Stimulated activated naive CD8-positive, alpha-beta T cell treated with anti-CD3 and anti-CD28 coated beads, Interleukin-15, Interleukin-2, amounts not matched to agents 100 ng/mL and 50 ng/mL, for 24 hours (primary cell): Measurements from ENCODE around the gene ZNF599.
A peak's percentile ranks its signal among the peaks of the same experiment; 100 is the strongest.

ENCODE experiments used
- H3K27ac Mint-ChIP-seq: one replicate; pipeline ENCODE4 v1.8.0; 2021; ENCODE audit warnings: mild to moderate bottlenecking, mixed read lengths
- H3K27me3 Mint-ChIP-seq: one replicate; pipeline ENCODE4 v1.8.0; 2021; ENCODE audit warnings: mixed read lengths
- H3K36me3 Mint-ChIP-seq: one replicate; pipeline ENCODE4 v1.8.0; 2021; ENCODE audit warnings: low read depth, mixed read lengths
- H3K4me1 Mint-ChIP-seq: one replicate; pipeline ENCODE4 v1.8.0; 2021; ENCODE audit warnings: low read depth, mixed read lengths
- H3K4me3 Mint-ChIP-seq: one replicate; pipeline ENCODE4 v1.8.0; 2021; ENCODE audit warnings: mild to moderate bottlenecking, mixed read lengths
- H3K9me3 Mint-ChIP-seq: one replicate; pipeline ENCODE4 v1.8.0; 2021; ENCODE audit warnings: mixed read lengths

Gene ZNF599

GRCh38 chr19:34774857-34775256 is 1.8 kb upstream of the ZNF599 start:
- Mint-ChIP-seq H3K9me3 (peaks cover 14% of the 10 kb centered on the region), H3K27me3 (peaks cover 10% of the 10 kb centered on the region), H3K4me1 (peaks cover 15% of the 10 kb centered on the region), H3K36me3 (peaks cover 6% of the 10 kb centered on the region), H3K27ac (no peak overlapping the region), H3K4me3 (no peak overlapping the region)

DNA sequence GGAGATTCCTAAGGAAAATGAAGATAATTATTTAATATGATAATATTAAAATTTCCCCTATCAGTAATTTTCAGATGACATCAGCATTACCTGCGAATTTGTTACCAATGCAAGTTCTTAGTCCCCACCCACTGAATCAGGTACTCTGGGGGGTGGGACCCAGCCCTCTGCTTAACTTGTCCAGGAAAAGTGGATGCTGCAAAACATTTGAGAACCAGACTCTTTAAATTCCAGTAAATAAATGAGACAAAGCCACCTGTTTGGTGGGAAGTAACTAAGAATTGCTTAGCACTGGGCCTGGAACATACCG is 495 bp upstream of the ZNF599 start:
- peaks cover 17% of the 10 kb centered on the region for H3K36me3 Mint-ChIP-seq
- peaks cover 15% of the 10 kb centered on the region for H3K4me1 Mint-ChIP-seq
- H3K27ac Mint-ChIP-seq = no peak overlapping the region
- peak overlapping the region; percentile 90 for H3K4me3 Mint-ChIP-seq
- H3K9me3 Mint-ChIP-seq = peaks cover 14% of the 10 kb centered on the region
- peaks cover 10% of the 10 kb centered on the region for H3K27me3 Mint-ChIP-seq

DNA sequence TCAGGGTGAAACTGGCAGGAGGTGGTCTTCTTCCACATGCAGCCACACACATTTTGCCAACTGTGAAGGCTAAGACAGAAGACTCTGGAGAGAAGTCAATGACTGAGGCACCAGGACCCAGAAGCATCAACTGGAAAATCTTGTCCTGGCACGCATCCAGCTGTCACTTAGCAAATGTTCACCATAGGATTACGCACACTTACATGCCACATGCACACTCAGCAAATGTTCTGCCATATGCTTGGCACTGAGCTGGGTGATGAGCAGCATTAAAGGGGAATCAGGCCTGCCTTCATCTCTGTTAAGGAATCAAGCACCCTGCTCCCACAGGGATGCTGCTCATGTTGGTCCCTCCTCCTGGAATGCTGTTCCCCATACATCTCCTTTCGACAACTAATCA is 5.1 kb downstream of the ZNF599 start:
- H3K4me3 Mint-ChIP-seq = no peak overlapping the region
- H3K36me3 Mint-ChIP-seq = peaks cover 68% of the 10 kb centered on the region
- peaks cover 11% of the 10 kb centered on the region for H3K4me1 Mint-ChIP-seq
- H3K9me3 Mint-ChIP-seq = peaks cover 23% of the 10 kb centered on the region
- H3K27ac Mint-ChIP-seq = no peak overlapping the region
- no peaks in the 10 kb centered on the region for H3K27me3 Mint-ChIP-seq

DNA sequence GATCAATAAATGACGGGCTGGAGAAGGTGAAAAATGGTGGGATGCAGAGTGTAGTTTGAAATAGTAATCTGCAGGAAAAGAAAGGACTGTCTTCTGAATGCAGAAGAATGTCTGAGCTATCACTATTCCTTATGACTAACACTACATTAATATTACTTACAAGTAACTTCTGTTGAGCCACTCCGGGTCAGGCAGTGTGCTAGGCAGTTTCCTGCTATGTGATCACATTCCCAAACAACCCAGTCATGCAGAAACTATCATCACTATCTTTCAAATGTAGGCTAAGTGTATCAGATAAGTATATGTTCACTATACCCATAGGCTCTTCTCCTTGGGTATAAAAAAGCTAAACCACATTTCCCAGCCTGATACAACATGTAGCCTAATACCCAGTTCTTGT is 6.6 kb downstream of the ZNF599 start:
- no peaks in the 10 kb centered on the region for H3K4me1 Mint-ChIP-seq
- H3K4me3 Mint-ChIP-seq = no peak overlapping the region
- no peaks in the 10 kb centered on the region for H3K27me3 Mint-ChIP-seq
- peaks cover 84% of the 10 kb centered on the region for H3K36me3 Mint-ChIP-seq
- H3K9me3 Mint-ChIP-seq = peaks cover 35% of the 10 kb centered on the region
- no peak overlapping the region for H3K27ac Mint-ChIP-seq

GRCh38 chr19:34759218-34759917 is 13.6 kb downstream of the ZNF599 start:
- H3K27ac Mint-ChIP-seq = no peak overlapping the region
- H3K4me1 Mint-ChIP-seq = no peaks in the 10 kb centered on the region
- H3K4me3 Mint-ChIP-seq = no peak overlapping the region
- peaks cover 68% of the 10 kb centered on the region for H3K36me3 Mint-ChIP-seq
- H3K27me3 Mint-ChIP-seq = no peaks in the 10 kb centered on the region
- H3K9me3 Mint-ChIP-seq = peaks cover 68% of the 10 kb centered on the region

DNA sequence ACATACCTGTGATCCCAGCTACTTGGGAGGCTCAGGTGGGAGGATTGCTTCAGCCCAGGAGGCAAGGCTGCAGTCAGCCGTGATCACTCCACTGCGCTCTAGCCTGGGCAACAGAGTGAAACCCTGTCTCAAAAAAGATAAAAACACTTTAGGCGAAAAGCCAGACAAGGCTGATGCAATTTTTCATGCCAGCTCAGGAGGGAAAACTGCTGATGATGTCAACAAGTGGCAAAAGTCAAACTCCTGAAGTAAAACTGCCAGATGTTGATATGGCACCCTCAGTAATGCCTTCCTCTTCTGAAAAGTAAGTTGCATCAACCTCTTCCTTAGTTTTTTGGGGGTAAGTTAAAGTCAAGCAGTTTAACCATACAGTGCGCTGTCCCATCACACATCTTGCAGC is 15.6 kb downstream of the ZNF599 start:
- H3K4me3 Mint-ChIP-seq = no peak overlapping the region
- no peak overlapping the region for H3K27ac Mint-ChIP-seq
- peaks cover 68% of the 10 kb centered on the region for H3K9me3 Mint-ChIP-seq
- H3K36me3 Mint-ChIP-seq = peaks cover 63% of the 10 kb centered on the region
- no peaks in the 10 kb centered on the region for H3K4me1 Mint-ChIP-seq
- H3K27me3 Mint-ChIP-seq = no peaks in the 10 kb centered on the region

- Mint-ChIP-seq H3K9me3 (peaks cover 76% of the 10 kb centered on the region), H3K36me3 (peaks cover 55% of the 10 kb centered on the region), H3K4me1 (no peaks in the 10 kb centered on the region), H3K27ac (no peak overlapping the region), H3K27me3 (no peaks in the 10 kb centered on the region), H3K4me3 (no peak overlapping the region)
Observed at GRCh38 chr19:34744896-34745690, 27.9 kb downstream of the ZNF599 start.

GRCh38 chr19:34734537-34735103 is 38.4 kb downstream of the ZNF599 start:
- Mint-ChIP-seq H3K36me3 (peaks cover 48% of the 10 kb centered on the region), H3K27me3 (no peaks in the 10 kb centered on the region), H3K4me3 (peak overlapping the region; percentile 90), H3K4me1 (peaks cover 22% of the 10 kb centered on the region), H3K9me3 (peaks cover 22% of the 10 kb centered on the region), H3K27ac (peak overlapping the region; percentile 91)

DNA sequence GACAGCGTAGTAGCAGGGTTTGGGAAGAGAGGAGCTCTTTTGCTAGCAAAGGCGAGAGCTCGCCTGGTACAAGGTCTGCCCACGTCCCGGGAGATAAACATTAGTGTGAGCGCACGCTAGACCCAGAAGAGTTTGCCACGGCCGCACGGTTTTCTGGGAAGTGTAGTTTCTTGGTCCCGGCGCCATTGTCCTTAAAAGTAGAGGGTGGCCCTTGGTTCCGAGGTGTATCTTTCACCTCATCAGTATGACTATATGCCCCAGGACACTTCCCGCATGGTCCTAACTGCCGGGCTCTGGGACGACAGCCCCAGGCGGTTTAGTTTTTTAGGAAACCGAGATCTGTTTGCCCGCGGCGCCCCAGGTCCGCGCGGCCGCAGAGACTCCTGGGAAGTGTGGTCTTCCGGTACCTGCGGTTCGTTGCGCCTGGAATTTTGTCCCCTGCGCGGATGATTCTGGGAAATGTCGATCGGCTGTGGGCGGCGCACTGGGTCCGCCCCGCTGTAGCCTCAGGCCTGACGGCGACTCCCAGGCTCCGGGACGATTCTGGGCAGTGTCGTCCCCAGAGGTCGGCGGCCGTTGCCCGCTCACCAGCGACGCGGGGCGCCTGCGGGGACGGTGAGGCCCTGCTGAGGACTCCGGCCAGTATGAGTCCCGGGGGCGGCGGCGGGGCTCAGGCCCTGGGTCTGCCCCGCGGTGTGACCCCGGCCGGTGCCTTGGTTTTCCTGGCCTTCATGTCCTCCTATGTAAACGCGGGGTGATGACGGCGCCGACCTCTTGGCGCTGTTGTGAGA is 39.1 kb downstream of the ZNF599 start, which contains the start of gene ZNF181:
TSS of gene ZNF181 (plus strand) at position 498 of the 791 bp plus-strand sequence. CDS start 795 bp downstream, outside the sequence.
- Mint-ChIP-seq H3K36me3 (peaks cover 41% of the 10 kb centered on the region), H3K4me1 (peaks cover 22% of the 10 kb centered on the region), H3K9me3 (peaks cover 15% of the 10 kb centered on the region), H3K4me3 (peak within 1 kb of the TSS; percentile 90), H3K27me3 (no peaks in the 10 kb centered on the region), H3K27ac (peak within 1 kb of the TSS; percentile 91)

- peak overlapping the region; percentile 90 for H3K4me3 Mint-ChIP-seq
- H3K27me3 Mint-ChIP-seq = no peaks in the 10 kb centered on the region
- peak overlapping the region; percentile 91 for H3K27ac Mint-ChIP-seq
- peaks cover 22% of the 10 kb centered on the region for H3K4me1 Mint-ChIP-seq
- H3K36me3 Mint-ChIP-seq = peaks cover 35% of the 10 kb centered on the region
- H3K9me3 Mint-ChIP-seq = peaks cover 12% of the 10 kb centered on the region
Observed at GRCh38 chr19:34733266-34733745, 39.7 kb downstream of the ZNF599 start.

DNA sequence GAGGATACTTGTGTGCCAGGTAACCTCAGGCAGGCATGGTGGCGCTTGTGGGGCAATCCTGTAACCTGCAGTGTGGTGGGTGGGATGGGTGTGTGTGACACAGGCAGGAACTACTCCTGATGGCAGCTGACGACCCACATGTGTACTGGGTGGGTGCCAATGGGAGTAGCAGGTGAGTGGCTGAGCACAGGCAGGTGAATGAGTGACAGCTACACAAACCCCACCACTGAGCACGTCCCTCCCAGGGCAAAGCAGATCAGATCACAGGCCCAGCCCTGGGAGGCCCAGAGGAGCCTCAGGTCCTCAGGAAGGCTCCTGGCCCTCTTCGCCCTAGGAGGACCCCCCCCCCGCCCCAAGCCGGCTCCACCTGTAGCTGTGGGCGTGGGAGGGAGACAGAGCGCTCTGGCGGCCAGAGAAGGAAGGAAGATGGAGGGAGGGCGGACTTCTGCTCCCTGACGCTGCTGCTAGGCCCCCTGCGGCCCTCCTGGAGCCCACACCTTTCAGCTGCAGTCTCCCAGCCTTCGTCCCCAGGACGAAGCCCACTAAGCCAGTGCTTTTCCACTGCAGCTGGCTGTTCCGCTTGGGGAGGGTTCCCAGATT is 40.3 kb downstream of the ZNF599 start:
- Mint-ChIP-seq H3K27ac (no peak overlapping the region), H3K4me1 (peaks cover 22% of the 10 kb centered on the region), H3K4me3 (peak overlapping the region; percentile 49), H3K9me3 (peaks cover 8% of the 10 kb centered on the region), H3K27me3 (peaks cover 5% of the 10 kb centered on the region), H3K36me3 (peaks cover 29% of the 10 kb centered on the region)

GRCh38 chr19:34731964-34732363 is 41.1 kb downstream of the ZNF599 start:
- no peak overlapping the region for H3K4me3 Mint-ChIP-seq
- peaks cover 8% of the 10 kb centered on the region for H3K9me3 Mint-ChIP-seq
- peaks cover 11% of the 10 kb centered on the region for H3K27me3 Mint-ChIP-seq
- H3K4me1 Mint-ChIP-seq = peaks cover 22% of the 10 kb centered on the region
- peaks cover 24% of the 10 kb centered on the region for H3K36me3 Mint-ChIP-seq
- H3K27ac Mint-ChIP-seq = no peak overlapping the region

DNA sequence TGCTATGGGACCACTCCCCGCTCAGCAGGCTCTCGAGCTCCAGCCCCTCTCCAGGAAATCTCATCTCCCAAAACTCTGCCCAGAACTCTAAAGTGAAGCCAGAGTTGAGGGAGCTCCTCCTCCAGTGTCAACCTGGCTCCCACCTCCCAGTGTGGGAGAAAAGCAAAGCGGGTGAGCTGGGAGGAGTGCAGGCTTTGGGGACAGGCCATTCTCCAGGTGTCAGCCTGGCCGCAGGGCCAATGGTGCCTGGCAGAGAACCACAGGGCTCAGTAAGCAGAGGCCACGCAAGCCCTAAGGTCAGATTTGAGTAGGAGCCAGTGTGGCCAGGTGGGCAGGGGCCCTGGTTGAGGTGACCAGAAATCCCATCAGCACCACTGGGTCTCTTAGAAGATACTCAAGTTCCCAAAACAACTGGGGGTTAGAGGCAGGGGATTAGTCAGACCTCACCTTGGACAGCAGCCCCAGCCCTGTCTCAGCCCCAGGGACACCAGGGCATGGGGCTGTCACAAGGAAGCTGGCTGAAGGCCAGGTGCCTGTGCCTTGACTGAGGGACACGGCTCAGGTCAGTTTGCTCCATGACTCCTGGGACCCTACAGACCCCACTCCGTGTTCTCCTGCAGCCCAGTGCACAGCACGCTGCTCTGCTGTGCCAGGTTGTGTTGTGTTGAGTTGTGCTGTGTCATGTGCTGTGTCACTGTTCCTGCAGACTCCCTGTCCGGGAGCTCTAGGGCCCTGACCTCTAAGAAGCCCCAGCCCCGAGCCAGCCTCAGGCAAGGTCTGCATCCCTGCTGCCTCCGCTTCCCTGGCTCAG is 41.8 kb downstream of the ZNF599 start:
- Mint-ChIP-seq H3K4me1 (peaks cover 22% of the 10 kb centered on the region), H3K36me3 (peaks cover 18% of the 10 kb centered on the region), H3K9me3 (peaks cover 8% of the 10 kb centered on the region), H3K27ac (no peak overlapping the region), H3K27me3 (peaks cover 16% of the 10 kb centered on the region), H3K4me3 (no peak overlapping the region)

GRCh38 chr19:34725400-34725799 is 47.6 kb downstream of the ZNF599 start:
- no peaks in the 10 kb centered on the region for H3K9me3 Mint-ChIP-seq
- H3K36me3 Mint-ChIP-seq = no peaks in the 10 kb centered on the region
- no peak overlapping the region for H3K4me3 Mint-ChIP-seq
- H3K27ac Mint-ChIP-seq = no peak overlapping the region
- no peaks in the 10 kb centered on the region for H3K4me1 Mint-ChIP-seq
- peaks cover 33% of the 10 kb centered on the region for H3K27me3 Mint-ChIP-seq
